AG04450 (cell line): ENCODE data around the gene TEX38. TPM values are rescaled to one million over a fixed set of nuclear protein-coding genes. Genes with fewer than 3 reads are reported as not detected.
A peak's percentile ranks its signal among the peaks of the same experiment; 100 is the strongest.

Experiments
- CTCF ChIA-PET: fragments of 300-600, 350-600 bp; formaldehyde crosslinking; extraction: SDS; loops from one replicate; lab custom pipeline; 2022; ENCODE audit warnings: antibody characterized with exemption, inconsistent platforms; lab: Charles Lee
- POLR2A ChIA-PET: fragments of 350-600 bp; formaldehyde crosslinking; extraction: SDS; loops from one replicate; lab custom pipeline; 2021; ENCODE audit warnings: antibody characterized with exemption, inconsistent platforms; lab: Yijun Ruan, JAX
- DNase-seq: peaks from one replicate; pipeline ENCODE4 v3.0.0-alpha.2; 2011; ENCODE audit warnings: low read depth, low spot score
- H3K27ac ChIP-seq: one replicate; pipeline ENCODE4 v1.5.1; 2012; ENCODE audit warnings: low read depth, low read length, control low read depth
- H3K27me3 ChIP-seq: one replicate; pipeline ENCODE4 v1.6.0; 2012; ENCODE audit warnings: low read length; ENCODE audit not compliant: control insufficient read depth, insufficient read depth
- H3K4me3 ChIP-seq: 2 replicates; pipeline ENCODE4 v1.5.1; 2011; ENCODE audit warnings: mild to moderate bottlenecking, low read depth, low read length, control low read depth
- H3K9me3 ChIP-seq: 2 replicates; pipeline ENCODE4 v1.5.1; 2012; ENCODE audit warnings: low read length; ENCODE audit not compliant: control insufficient read depth, insufficient read depth
- CTCF ChIP-seq: IDR thresholded peaks from 2 replicates; pipeline ENCODE4 v1.5.1; 2011; ENCODE audit warnings: low read depth, low read length, control low read depth, inconsistent platforms
- polyA plus RNA-seq: library from polyadenylated mRNA; depleted of rRNA; stranded (reverse); fragments of >200 nt; gene quantifications from 2 replicates; pipeline ENCODE4 v1.2.3, GENCODE V29; 2011

The TEX38 gene
- polyA plus RNA-seq, 1 experiment: not detected

GRCh38 chr1:46643368-46643775, 28.3 kb upstream of the TEX38 start:
- CTCF ChIA-PET: interaction anchor here (0.7 to 1.2 kb wide), 2 partner anchors 82 to 296 kb away, joined by 3 to 4 read pairs; no protein-coding TSS in a partner anchor
- Histone ChIP-seq H3K27ac (peak overlapping the region; percentile 39), H3K27me3 (no peaks in the 10 kb centered on the region), H3K4me3 (no peak overlapping the region), H3K9me3 (peaks cover 3% of the 10 kb centered on the region; the same call in 1 of the 2 replicates)
- peak; percentile 69 for DNase-seq
- POLR2A ChIA-PET: interaction anchor here (0.5 to 1.4 kb wide), 4 partner anchors 10 to 61 kb away, joined by 3 to 5 read pairs (median 4); partner anchors contain the start of gene MOB3C
- no peak for TF ChIP-seq CTCF

GRCh38 chr1:46645815-46646214, 25.8 kb upstream of the TEX38 start:
- DNase-seq: no peak
- ChIA-PET POLR2A (no interaction called here), CTCF (no interaction called here)
- no peak overlapping the region for H3K4me3 ChIP-seq
- H3K27ac ChIP-seq: no peak overlapping the region
- no peaks in the 10 kb centered on the region for H3K27me3 ChIP-seq
- peaks cover 11% of the 10 kb centered on the region for H3K9me3 ChIP-seq
- no peak for TF ChIP-seq CTCF

- Histone ChIP-seq H3K27ac (no peak overlapping the region), H3K9me3 (peaks cover 11% of the 10 kb centered on the region), H3K27me3 (no peaks in the 10 kb centered on the region), H3K4me3 (no peak overlapping the region)
- no peak for TF ChIP-seq CTCF
- ChIA-PET POLR2A (no interaction called here), CTCF (no interaction called here)
- DNase-seq: no peak
Measured at GRCh38 chr1:46646331-46646730, 25.3 kb upstream of the TEX38 start.

GRCh38 chr1:46646844-46647243, 24.8 kb upstream of the TEX38 start:
- Histone ChIP-seq H3K27me3 (no peaks in the 10 kb centered on the region), H3K4me3 (no peak overlapping the region), H3K9me3 (peaks cover 11% of the 10 kb centered on the region), H3K27ac (no peak overlapping the region)
- no peak for TF ChIP-seq CTCF
- no peak for DNase-seq
- CTCF ChIA-PET: no interaction called here
- POLR2A ChIA-PET: no interaction called here

GRCh38 chr1:46647611-46648010, 24.0 kb upstream of the TEX38 start:
- Histone ChIP-seq H3K27ac (no peak overlapping the region), H3K9me3 (peaks cover 11% of the 10 kb centered on the region), H3K4me3 (no peak overlapping the region), H3K27me3 (no peaks in the 10 kb centered on the region)
- CTCF ChIA-PET: no interaction called here
- no peak for TF ChIP-seq CTCF
- no peak for DNase-seq
- POLR2A ChIA-PET: no interaction called here
